IMR-90 (cell line): Measurements from ENCODE around the gene CARF. TPM values are rescaled to one million over a fixed set of nuclear protein-coding genes. Genes with fewer than 3 reads are reported as not detected.

Source experiments
- ATAC-seq: fragments of 200-7000 bp; cut with Tn5 transposase; 2 replicates; pipeline ENCODE4 v1.9.1; 2020; ENCODE audit warnings: low read depth, mild to moderate bottlenecking, moderate library complexity
- BruUV-seq: library from RNA; stranded (reverse); fragments of 400-500 nt; replicated peaks from 2 replicates; lab custom pipeline; 2021; lab: Mats Ljungman, UMichigan
- CTCF ChIA-PET: fragments of 300-600 bp; formaldehyde crosslinking; extraction: SDS; loops from one replicate; lab custom pipeline; 2021; ENCODE audit warnings: antibody characterized with exemption; lab: Yijun Ruan, JAX
- POLR2A ChIA-PET: fragments of 300-600 bp; sonication (Branson Sonifier 250); formaldehyde crosslinking; loops from one replicate; lab custom pipeline; 2022; ENCODE audit warnings: antibody characterized with exemption; ENCODE audit not compliant: unreplicated experiment; lab: Charles Lee
- DNase-seq: peaks from one replicate; pipeline ENCODE4 v3.0.0; 2013
- H2AFZ ChIP-seq: replicated peaks from 2 replicates; pipeline ENCODE3; 2013; ENCODE audit warnings: low read length, mild to moderate bottlenecking; ENCODE audit not compliant: poor library complexity
- H2AK5ac ChIP-seq: 2 replicates; pipeline ENCODE4 v1.6.1; 2013; ENCODE audit warnings: low read depth, low read length, inconsistent platforms
- H2AK9ac ChIP-seq: replicated peaks from 2 replicates; pipeline ENCODE3; 2013; ENCODE audit warnings: mild to moderate bottlenecking, low read depth, low read length, moderate library complexity; ENCODE audit not compliant: poor library complexity
- H2BK120ac ChIP-seq: 2 replicates; pipeline ENCODE4 v1.6.1; 2013; ENCODE audit warnings: low read depth, low read length, inconsistent platforms
- H2BK15ac ChIP-seq: 3 replicates; pipeline ENCODE4 v1.6.1; 2013; ENCODE audit warnings: low read depth, low read length, inconsistent platforms
- H2BK20ac ChIP-seq: 2 replicates; pipeline ENCODE4 v1.6.1; 2013; ENCODE audit warnings: low read depth, mild to moderate bottlenecking, inconsistent platforms, low read length, moderate library complexity
- H2BK5ac ChIP-seq: 2 replicates; pipeline ENCODE4 v1.6.1; 2013; ENCODE audit warnings: mild to moderate bottlenecking, low read depth, low read length, inconsistent platforms; ENCODE audit not compliant: poor library complexity, severe bottlenecking
- H3K14ac ChIP-seq: replicated peaks from 2 replicates; pipeline ENCODE4 v1.6.1; 2013; ENCODE audit warnings: low read depth, low read length, inconsistent platforms
- H3K18ac ChIP-seq: 2 replicates; pipeline ENCODE4 v1.6.1; 2013; ENCODE audit warnings: low read depth, low read length, control low read depth
- H3K23ac ChIP-seq: 2 replicates; pipeline ENCODE4 v1.6.1; 2013; ENCODE audit warnings: low read depth, low read length, inconsistent platforms
- H3K27ac ChIP-seq: 2 replicates; pipeline ENCODE4 v1.5.1; 2013; ENCODE audit warnings: mild to moderate bottlenecking, control low read depth, low read length; ENCODE audit not compliant: insufficient read depth
- H3K27me3 ChIP-seq: 2 replicates; pipeline ENCODE4 v1.6.1; 2013; ENCODE audit warnings: low read length; ENCODE audit not compliant: control insufficient read depth, insufficient read depth
- H3K36me3 ChIP-seq: 2 replicates; pipeline ENCODE4 v1.6.1; 2013; ENCODE audit warnings: low read length, mixed read lengths; ENCODE audit not compliant: control insufficient read depth, insufficient read depth
- H3K4ac ChIP-seq: 2 replicates; pipeline ENCODE4 v1.6.1; 2013; ENCODE audit warnings: low read depth, low read length, inconsistent platforms
- H3K4me1 ChIP-seq: 2 replicates; pipeline ENCODE4 v1.6.1; 2013; ENCODE audit warnings: low read length, mixed read lengths; ENCODE audit not compliant: control insufficient read depth, insufficient read depth
- H3K4me2 ChIP-seq: 2 replicates; pipeline ENCODE4 v1.6.1; 2013; ENCODE audit warnings: low read depth, mild to moderate bottlenecking, control low read depth, low read length, moderate library complexity
- H3K4me3 ChIP-seq: 2 replicates; pipeline ENCODE4 v1.5.1; 2013; ENCODE audit warnings: low read depth, mild to moderate bottlenecking, control low read depth, low read length, moderate library complexity; ENCODE audit not compliant: insufficient read depth
- H3K56ac ChIP-seq: 2 replicates; pipeline ENCODE4 v1.6.1; 2013; ENCODE audit warnings: low read length, inconsistent platforms; ENCODE audit not compliant: insufficient read depth; ENCODE audit errors: extremely low read depth
- H3K79me1 ChIP-seq, 2 experiments: 2 replicates each; pipeline ENCODE4 v1.6.1; 2013; ENCODE audit warnings: low read length in 2 of 2, inconsistent platforms in 1 of 2, low read depth in 1 of 2
- H3K9ac ChIP-seq: 2 replicates; pipeline ENCODE4 v1.6.1; 2013; ENCODE audit warnings: low read depth, low read length, control low read depth
- H3K9me1 ChIP-seq: 2 replicates; pipeline ENCODE4 v1.6.1; 2013; ENCODE audit warnings: low read length, inconsistent platforms; ENCODE audit not compliant: insufficient read depth
- H3K9me3 ChIP-seq: 2 replicates; pipeline ENCODE4 v1.6.1; 2013; ENCODE audit warnings: low read length; ENCODE audit not compliant: control insufficient read depth, insufficient read depth
- H4K20me1 ChIP-seq: 2 replicates; pipeline ENCODE4 v1.6.1; 2013; ENCODE audit warnings: low read length, inconsistent platforms; ENCODE audit not compliant: insufficient read depth
- H4K5ac ChIP-seq: 2 replicates; pipeline ENCODE4 v1.6.1; 2013; ENCODE audit warnings: mild to moderate bottlenecking, low read depth, low read length, control low read depth
- H4K8ac ChIP-seq, 2 experiments: 2 replicates each; pipeline ENCODE4 v1.6.1; 2013; ENCODE audit warnings: low read depth in 2 of 2, low read length in 2 of 2, control low read depth in 1 of 2, inconsistent platforms in 1 of 2
- H4K91ac ChIP-seq: 2 replicates; pipeline ENCODE4 v1.6.1; 2013; ENCODE audit warnings: low read depth, low read length, inconsistent platforms; ENCODE audit not compliant: insufficient read depth
- BHLHE40 ChIP-seq: fragments of 150-350 bp; IDR thresholded peaks from 2 replicates; pipeline ENCODE4 v1.6.1; 2016; ENCODE audit warnings: mild to moderate bottlenecking, low read depth, low read length
- CEBPB ChIP-seq: IDR thresholded peaks from 2 replicates; pipeline ENCODE4 v1.6.1; 2012; ENCODE audit warnings: low read depth, low read length, improper control_type of control experiment
- CHD1 ChIP-seq: IDR thresholded peaks from 2 replicates; pipeline ENCODE4 v1.6.1; 2012; ENCODE audit warnings: low read depth, low read length, improper control_type of control experiment
- FOS ChIP-seq: fragments of 150-350 bp; IDR thresholded peaks from 2 replicates; pipeline ENCODE4 v1.6.1; 2016; ENCODE audit warnings: low read depth, low read length
- POLR2A ChIP-seq: IDR thresholded peaks from 2 replicates; pipeline ENCODE4 v1.6.1; 2012; ENCODE audit warnings: mild to moderate bottlenecking, low read depth, low read length
- RFX5 ChIP-seq: IDR thresholded peaks from 2 replicates; pipeline ENCODE4 v1.8.0; 2012; ENCODE audit warnings: low read depth, mild to moderate bottlenecking, low read length, moderate library complexity
- SMC3 ChIP-seq: fragments of 150-350 bp; IDR thresholded peaks from 2 replicates; pipeline ENCODE4 v1.6.1; 2016; ENCODE audit warnings: low read depth, mild to moderate bottlenecking, antibody characterized with exemption, low read length, moderate library complexity
- WGBS, 2 experiments: methylation state at CpG; one replicate each; pipeline versions ENCODE4 v1.1.5 to v1.1.7; 2013; ENCODE audit warnings: missing lambda C conversion rate in 2 of 2; ENCODE audit not compliant: insufficient read length in 1 of 2; ENCODE audit errors: extremely low coverage in 2 of 2; 5-methylcytosine and 5-hydroxymethylcytosine counted together
- dilution Hi-C: fragments of 300-500 bp; cut with HindIII; formaldehyde crosslinking; loops from one replicate; pipeline ENCODE4 v1.14.3; 2018; ENCODE audit warnings: low sequenced_read_pairs; ENCODE audit not compliant: unreplicated experiment
- in situ Hi-C: fragments of 300-500 bp; cut with MboI; formaldehyde crosslinking; loops from 3 replicates; pipeline ENCODE4 v1.14.3; 2019; ENCODE audit warnings: low sequenced_read_pairs, inconsistent platforms, mixed read lengths
- intact Hi-C: fragments of 100-400 bp; cut with micrococcal nuclease; formaldehyde crosslinking; loops from 2 replicates; pipeline ENCODE4 v1.10.0; 2022
- polyA plus RNA-seq, 3 experiments: library from polyadenylated mRNA; depleted of rRNA; stranded (reverse); fragments of >200 nt; gene quantifications; 2 replicates each; pipeline ENCODE4 v1.2.3, GENCODE V29; 2012; ENCODE audit warnings: low replicate concordance in 1 of 3
- total RNA-seq: library from RNA; depleted of rRNA; stranded (reverse); fragments of >200 nt; gene quantifications from 2 replicates; pipeline ENCODE4 v1.2.3, GENCODE V29; 2012

The CARF gene
- total and polyA plus RNA-seq, 2 of the 4 experiments (the other 2 are of a cell fraction), result 2.4 to 5.6 TPM

GRCh38 chr2:202933958-202934357 lies 21.9 kb downstream of the CARF start:
- ChIA-PET POLR2A (no interaction called here), CTCF (no interaction called here)
- in situ Hi-C loops (no loop called here), dilution Hi-C loops (no loop called here), intact Hi-C loops (no loop called here)
- Histone ChIP-seq H4K91ac (no peak overlapping the region), H3K23ac (no peak overlapping the region), H2BK20ac (no peak overlapping the region), H2BK5ac (no peak overlapping the region), H3K4me1 (0 out of 2 replicates have a peak, but pooled peaks cover 1% of the 10 kb centered on the region), H4K5ac (no peak overlapping the region), H4K8ac (no peak overlapping the region), H2AK9ac (no peak overlapping the region), H2BK120ac (no peak overlapping the region), H2AFZ (no peak overlapping the region), H2AK5ac (no peak overlapping the region), H3K79me1 (peaks cover 0 to 5% of the 10 kb centered on the region in 2 experiments; a peak in 1 of 4 replicates), H3K27ac (no peak overlapping the region), H4K20me1 (no peaks in the 10 kb centered on the region), H3K27me3 (no peaks in the 10 kb centered on the region), H3K18ac (no peak overlapping the region), H3K4me3 (no peak overlapping the region), H3K9ac (no peak overlapping the region), H2BK15ac (no peak overlapping the region), H3K9me1 (peaks cover 12% of the 10 kb centered on the region; the same call in 1 of the 2 replicates), H3K9me3 (no peaks in the 10 kb centered on the region), H3K4ac (no peak overlapping the region), H3K56ac (no peak overlapping the region), H3K14ac (no peak overlapping the region), H3K4me2 (no peak overlapping the region), H3K36me3 (peaks cover 7% of the 10 kb centered on the region; the same call in 1 of the 2 replicates)
- TF ChIP-seq SMC3, result no peak
- TF ChIP-seq BHLHE40, result no peak
- no peak for TF ChIP-seq CEBPB
- no peak for TF ChIP-seq FOS
- TF ChIP-seq POLR2A, result no peak
- no peak for TF ChIP-seq CHD1
- TF ChIP-seq RFX5, result no peak
- no TSS peak for BruUV-seq
- no CpG with 5 or more reads among the region's 2 CpGs for WGBS, 2 experiments
- ATAC-seq, result no peak
- no peak for DNase-seq
